ENCODE results near the gene MEI4.
"Not testable (repeated sequence)": the region's sequence is repeated elsewhere in the genome, so short reads cannot be mapped to it uniquely, and the experiment has no call there.

Gene MEI4

GRCh38 chr6:77686931-77687330 lies 34.1 kb downstream of the MEI4 start:
- DNase-seq, result no peak

GRCh38 chr6:77688649-77689048 lies 35.8 kb downstream of the MEI4 start:
- DNase-seq, result no peak

GRCh38 chr6:77700095-77700494 lies 47.3 kb downstream of the MEI4 start:
- not testable (repeated sequence) for DNase-seq

- DNase-seq, result no peak
Measured at GRCh38 chr6:77707603-77708002, 54.8 kb downstream of the MEI4 start.

GRCh38 chr6:77715588-77715987 lies 62.7 kb downstream of the MEI4 start:
- no peak for DNase-seq

GRCh38 chr6:77716311-77716710 lies 63.5 kb downstream of the MEI4 start:
- no peak for DNase-seq

GRCh38 chr6:77736010-77736409 lies 83.2 kb downstream of the MEI4 start:
- not testable (repeated sequence) for DNase-seq

GRCh38 chr6:77740380-77740779 lies 87.5 kb downstream of the MEI4 start:
- DNase-seq, result no peak

- DNase-seq, result not testable (repeated sequence)
Measured at GRCh38 chr6:77752156-77752555, 99.3 kb downstream of the MEI4 start.

GRCh38 chr6:77762386-77762785 lies 109.5 kb downstream of the MEI4 start:
- DNase-seq, result no peak

- DNase-seq, result no peak
Measured at GRCh38 chr6:77763124-77763523, 110.3 kb downstream of the MEI4 start.

GRCh38 chr6:77764364-77764763 lies 111.5 kb downstream of the MEI4 start:
- DNase-seq, result no peak

GRCh38 chr6:77773157-77773822 lies 120.5 kb downstream of the MEI4 start:
- no peak for DNase-seq

GRCh38 chr6:77774457-77774856 lies 121.6 kb downstream of the MEI4 start:
- DNase-seq, result no peak

GRCh38 chr6:77776441-77776840 lies 123.6 kb downstream of the MEI4 start:
- DNase-seq, result no peak

- DNase-seq, result no peak
Measured at GRCh38 chr6:77778527-77778926, 125.7 kb downstream of the MEI4 start.

GRCh38 chr6:77786935-77787629 lies 134.2 kb downstream of the MEI4 start:
- DNase-seq, result no peak

GRCh38 chr6:77796824-77797809 lies 144.3 kb downstream of the MEI4 start:
- no peak for DNase-seq

- DNase-seq, result no peak
Measured at GRCh38 chr6:77812304-77812703, 159.5 kb downstream of the MEI4 start.

- no peak for DNase-seq
Measured at GRCh38 chr6:77813090-77813489, 160.3 kb downstream of the MEI4 start.

GRCh38 chr6:77814119-77814518 lies 161.3 kb downstream of the MEI4 start:
- no peak for DNase-seq

- DNase-seq, result no peak
Measured at GRCh38 chr6:77815531-77815930, 162.7 kb downstream of the MEI4 start.

- DNase-seq, result no peak
Measured at GRCh38 chr6:77816766-77817270, 164.0 kb downstream of the MEI4 start.
